Suppressor macrophage treated with lipopolysaccharide for 1 hour (primary cell): ENCODE measurements around the gene RDH13.
"Not testable (repeated sequence)": the region's sequence is repeated elsewhere in the genome, so short reads cannot be mapped to it uniquely, and the experiment has no call there.

Experiments used
- DNase-seq, 3 donors: peaks; one replicate each; pipeline ENCODE4 v3.0.0-alpha.2; 2020 to 2022

The RDH13 gene

DNA sequence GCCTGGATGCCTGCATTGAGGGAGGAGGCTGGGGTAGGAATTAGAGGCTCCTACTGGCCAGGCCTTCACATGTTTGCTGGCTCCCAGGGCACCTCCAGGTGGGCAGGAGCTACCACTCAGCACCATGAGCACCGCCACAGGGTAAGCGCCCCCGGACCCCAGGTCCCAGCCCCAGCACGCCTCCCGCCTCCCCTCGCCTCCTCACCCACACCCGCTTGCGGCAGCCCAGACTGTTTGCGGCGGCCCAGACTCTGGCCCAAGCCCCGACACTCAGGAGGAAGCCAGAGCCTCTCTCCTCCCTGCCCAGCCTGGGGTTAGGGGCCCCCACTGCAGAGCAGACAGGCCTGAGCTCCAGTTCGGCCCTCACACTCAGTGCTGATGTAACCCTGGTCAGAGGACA lies 13.4 kb upstream of the RDH13 start:
- no peak for DNase-seq

DNA sequence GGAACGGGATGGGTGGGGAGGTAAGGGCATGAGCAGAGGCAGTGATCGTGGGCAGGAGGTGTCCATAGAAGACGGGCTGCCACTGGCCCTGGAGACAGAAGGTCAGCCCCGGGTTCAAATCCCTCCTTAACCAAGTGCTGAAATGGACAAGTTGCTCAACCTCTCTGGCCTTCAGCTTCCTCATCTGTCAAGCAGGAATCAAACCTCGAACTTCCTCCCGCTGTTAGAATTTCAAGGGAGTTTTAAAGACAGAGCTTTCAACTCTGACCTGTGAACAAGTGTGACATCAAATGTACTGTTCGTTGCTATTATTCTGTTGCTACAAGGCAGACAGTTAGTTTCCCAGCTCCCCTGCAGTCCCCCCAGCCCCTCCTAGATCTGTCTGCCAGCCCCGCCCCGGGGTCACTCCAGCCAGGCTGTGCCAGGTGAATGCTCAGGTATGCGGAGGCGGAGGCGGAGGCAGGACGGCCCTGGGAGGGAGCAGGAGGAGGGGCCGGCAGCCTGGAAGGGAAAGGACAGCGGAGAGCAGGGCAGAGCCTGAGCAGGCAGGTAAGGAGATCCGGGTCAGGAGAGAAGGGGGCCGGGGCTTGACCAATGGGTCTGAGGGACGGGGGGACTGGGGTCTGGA lies 12.5 kb upstream of the RDH13 start, which contains the start of gene EPS8L1:
Gene EPS8L1 (plus strand): TSS at position 499 of the 628 bp plus-strand sequence. CDS start 576 bp downstream, outside the sequence.
- peak; percentile 57 to 69 (median 68) for DNase-seq

DNA sequence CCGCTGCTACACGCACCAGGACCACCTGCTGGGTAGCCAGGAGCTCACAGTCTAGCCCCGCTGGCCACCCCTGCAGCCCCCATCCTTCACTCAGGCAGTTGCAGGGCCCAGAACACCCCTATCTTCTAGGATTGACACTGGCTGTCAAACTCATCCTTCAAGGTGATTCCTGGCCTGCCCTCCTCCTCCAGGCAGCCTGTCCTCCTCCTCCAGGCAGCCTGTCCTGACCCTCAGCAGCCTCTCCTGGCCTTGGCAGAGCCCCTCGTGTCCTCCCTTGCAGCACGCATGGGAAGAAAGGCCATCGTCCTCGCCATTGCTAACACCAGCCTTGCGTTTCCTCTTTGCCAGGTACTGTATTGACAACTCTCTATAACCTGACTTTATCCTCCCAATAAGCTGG lies 9.0 kb upstream of the RDH13 start:
- DNase-seq: no peak

DNA sequence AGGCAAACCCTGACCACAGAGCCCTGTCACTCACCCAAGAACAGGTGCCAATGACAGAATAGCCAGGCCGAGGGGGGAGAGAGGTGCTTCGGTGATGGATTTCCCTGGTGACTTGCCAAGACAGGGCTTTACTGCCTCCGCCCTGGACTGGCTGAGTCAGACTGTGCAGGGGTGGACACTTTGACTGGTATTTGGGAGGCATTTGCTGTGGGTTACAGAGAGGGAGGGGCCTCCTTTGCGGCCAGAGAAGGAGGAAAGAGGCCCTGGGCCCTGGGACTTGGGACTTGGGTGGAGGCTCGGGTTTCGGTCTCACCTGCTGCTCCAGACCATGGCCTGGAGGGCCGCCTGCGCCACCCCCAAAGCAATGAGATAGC lies 8.2 kb upstream of the RDH13 start:
- peak; percentile 54 to 56 (median 55) for DNase-seq

DNA sequence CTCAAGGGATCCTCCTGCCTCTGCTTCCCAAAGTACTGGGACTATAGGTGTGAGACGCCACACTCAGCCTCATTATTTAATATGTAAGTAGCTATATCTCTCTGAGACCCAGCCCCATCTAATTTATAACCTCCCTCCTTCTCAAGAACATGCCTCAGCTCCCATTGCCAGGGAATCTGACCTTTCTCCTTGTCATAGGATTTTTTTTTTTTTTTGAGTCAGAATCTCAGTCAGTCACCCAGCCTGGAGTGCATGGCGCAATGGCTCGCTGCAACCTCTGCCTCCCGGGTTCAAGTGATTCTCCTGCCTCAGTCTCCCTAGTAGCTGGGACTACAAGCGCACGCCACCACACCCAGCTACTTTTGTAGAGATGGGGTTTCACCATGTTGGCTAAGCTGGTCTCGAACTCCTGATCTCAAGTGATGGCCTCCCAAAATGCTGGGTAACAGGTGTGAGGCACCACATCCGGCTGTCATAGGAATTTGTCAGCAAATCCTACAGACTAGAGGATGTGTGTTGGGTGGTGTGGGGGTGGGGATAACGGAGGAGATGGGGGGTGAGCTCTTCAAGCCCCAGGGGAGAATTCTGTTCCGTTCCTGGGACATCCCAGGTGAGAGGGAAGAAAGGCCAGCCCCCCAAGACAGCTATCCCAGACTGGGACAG lies 7.6 kb upstream of the RDH13 start:
- no peak for DNase-seq

DNA sequence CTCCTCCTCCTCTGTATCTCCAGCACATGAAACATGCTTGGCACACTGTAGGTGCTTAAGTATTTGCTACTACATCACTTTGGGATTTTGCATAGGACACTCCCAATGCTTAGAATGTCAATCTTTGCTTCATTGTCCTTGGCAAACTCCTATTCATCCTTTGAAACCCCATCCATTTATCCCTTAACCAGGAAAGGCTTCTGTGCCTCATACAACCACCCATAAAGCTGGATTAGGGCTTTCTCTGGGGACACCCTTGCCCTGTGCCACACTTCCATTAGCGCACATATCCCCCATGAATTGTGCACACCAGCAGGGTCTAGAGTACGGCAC lies 6.9 kb upstream of the RDH13 start:
- DNase-seq: no peak

DNA sequence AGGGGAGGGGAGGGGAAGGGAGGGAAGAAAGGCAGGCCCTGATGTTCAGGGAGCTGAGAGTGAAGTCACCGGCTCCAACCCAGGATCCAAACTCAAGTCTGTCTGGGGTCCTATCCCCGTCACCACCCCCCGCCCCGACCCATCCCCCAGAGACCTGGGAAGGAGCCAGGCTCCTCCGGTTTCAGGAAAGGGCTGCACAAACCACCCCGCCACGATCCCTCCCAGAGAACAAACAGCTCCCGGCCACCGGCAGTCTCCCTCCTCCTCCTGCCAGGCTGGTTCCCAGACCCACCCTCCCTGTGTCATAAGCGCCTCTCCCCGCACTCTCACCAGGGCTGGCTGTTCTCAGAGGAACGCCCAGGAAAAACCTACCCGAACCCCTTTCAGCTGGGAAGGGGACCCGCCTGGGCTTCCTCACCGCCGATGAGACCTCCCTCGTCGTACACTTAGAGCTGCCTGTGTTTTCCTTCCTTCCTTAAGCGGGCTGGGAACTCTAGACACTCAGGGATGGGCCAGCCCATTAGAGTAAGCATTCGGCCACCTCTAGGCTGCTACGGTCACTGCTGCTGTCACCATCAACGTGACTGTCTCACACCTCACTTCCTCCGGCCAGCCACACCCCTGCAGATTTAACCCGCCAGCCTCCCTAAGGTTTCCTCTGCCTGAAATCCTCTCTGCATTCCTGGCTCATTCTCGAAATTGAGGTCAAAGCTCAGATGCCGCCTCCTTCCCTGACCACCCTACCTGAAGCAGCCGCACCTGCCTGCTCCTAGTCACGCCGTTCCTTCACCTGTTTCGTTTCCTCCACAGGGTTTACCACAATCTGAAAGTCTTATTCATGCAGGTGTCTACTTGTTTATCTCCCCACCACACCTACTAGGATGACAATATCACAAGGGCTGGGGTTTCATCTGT lies 6.3 kb upstream of the RDH13 start:
- peak in 1 of 3 donors; percentile 24 for DNase-seq

DNA sequence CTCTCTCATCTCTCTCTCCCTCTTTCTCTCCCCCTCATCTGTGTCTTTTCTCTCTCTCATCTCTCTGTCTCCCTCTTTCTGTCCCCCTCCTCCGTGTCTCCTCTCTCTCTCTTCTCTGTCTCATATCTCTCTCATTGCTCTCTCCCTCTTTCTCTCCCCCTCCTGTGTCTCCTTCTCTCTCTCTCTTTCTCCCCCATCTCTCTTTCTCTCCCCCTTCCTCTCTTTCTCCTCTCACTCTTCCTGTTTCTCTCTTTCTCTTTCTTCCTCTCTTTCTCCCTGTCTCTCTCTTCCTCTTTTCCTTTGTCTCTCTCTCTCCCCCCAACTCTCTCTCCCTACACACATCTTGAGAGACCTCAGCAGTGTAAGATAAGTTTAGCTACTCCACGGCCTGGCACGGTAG lies 4.9 kb upstream of the RDH13 start:
- DNase-seq: peak in 1 of 3 donors; percentile 11

DNA sequence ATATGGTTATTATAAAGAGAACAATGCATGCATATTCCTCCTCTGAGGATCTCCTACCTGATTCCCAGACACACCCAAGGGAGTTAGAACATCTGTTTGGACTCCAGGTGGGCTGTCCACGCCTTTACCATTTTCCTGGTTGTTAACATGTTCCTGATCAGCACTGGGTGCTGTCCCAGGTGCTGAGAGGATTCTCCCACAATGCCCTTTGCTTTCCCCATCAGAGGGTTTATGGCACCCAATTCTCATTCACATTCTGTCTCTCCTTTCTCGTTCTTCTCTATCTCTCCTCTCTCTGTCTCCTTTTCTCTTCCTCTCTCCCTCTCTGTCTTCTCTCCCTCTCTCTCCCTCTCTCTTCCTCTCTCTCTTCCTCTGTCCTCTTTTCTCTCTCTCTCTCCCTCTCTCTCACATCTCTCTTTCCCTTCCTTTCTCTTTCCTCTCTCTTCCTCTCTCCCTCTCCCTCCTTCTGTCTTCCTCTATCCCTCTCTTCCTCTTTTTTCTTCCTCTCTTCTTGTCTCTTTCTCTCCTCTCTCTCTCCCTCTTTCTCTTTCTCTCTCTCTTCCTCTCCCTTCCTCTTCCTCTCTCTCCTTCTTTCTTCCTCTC lies 3.3 kb upstream of the RDH13 start:
- peak in 1 of 3 donors; percentile 15 for DNase-seq

DNA sequence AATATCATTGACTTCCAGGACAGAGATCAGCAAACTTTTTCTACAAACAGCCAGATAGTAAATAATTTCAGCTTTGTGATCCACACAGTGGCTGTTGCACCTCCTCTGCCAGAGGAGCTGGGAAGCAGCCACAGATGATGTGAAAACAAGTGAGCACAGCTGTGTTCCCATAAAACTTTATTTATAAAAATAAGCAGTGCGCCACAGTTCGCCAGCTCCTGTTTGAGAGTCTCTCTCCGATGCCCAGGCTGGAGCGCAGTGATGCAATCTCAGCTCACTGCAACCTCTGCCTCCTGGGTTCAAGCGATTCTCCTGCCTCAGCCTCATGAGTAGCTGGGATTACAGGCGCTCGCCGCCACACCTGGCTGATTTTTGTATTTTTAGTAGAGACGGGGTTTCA lies 2.6 kb upstream of the RDH13 start:
- peak in 1 of 3 donors; percentile 16 for DNase-seq

DNA sequence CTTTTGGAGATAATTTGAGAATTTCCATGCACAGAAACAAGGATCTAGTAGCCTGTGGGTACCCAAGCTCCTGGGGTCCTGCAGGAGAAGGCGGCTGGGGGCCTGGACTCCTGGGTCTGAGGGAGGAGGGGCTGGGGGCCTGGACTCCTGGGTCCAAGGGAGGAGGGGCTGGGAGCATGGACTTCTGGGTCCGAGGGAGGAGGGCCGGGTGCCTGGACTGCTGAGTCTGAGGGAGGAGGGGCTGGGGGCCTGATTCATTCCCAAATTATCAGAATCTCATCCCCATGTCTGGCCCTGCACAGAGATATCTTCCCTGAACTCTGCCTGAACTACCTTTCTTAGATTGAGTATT lies 520 bp upstream of the RDH13 start:
- DNase-seq: peak in 1 of 3 donors; percentile 5

DNA sequence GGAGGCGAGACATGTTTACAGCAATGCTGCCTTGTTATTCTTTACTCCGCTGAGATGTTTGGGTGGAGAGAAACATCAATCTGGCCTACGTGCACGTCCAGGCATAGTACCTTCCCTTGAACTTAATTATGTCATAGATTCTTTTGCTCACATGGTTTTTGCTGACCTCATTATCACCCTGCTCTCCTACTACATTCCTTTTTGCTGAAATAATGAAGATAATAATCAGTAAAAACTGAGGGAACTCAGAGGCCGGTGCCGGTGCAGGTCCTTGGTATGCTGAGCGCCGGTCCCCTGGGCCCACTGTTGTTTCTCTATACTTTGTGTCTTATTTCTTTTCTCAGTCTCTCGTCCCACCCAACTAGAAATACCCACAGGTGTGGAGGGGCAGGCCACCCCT lies 2.7 kb downstream of the RDH13 start:
- DNase-seq: not testable (repeated sequence)

DNA sequence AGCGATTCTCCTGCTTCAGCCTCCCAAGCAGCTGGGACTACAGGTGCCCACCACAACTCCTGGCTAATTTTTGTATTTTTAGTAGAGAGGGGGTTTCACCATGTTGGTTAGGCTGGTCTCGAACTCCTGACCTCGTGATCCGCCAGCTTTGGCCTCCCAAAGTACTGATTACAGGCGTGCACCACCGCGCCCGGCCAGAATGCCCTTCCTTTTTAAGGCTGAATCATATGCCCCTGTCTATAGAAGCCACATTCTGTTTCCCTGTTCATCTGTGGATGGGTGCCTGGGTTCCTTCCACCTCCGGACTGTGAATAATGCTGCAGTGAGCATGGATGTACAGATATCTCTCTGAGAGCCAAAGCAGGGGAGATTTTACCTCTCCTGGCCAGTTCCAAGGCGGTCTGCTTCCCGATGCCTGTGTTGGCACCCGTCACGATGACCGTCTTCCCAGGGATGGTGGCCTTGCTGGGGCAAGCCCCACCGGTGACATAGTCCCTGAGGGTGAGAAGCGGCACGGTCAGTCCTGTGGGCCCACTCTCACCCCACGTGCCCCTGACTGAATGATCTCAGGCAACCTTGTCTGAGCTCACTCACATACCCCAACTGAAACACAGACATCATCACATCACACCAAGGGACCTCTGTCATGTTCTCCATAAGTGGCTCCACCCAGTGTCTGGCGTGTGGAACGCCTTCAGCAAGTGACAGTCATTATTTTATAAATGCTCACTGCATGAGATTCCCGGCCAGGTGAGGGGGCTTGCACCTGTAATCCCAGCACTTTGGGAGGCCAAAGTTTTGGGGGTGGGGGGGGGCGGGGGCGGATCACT lies 4.0 kb downstream of the RDH13 start:
- DNase-seq: peak in 1 of 3 donors; percentile 21

DNA sequence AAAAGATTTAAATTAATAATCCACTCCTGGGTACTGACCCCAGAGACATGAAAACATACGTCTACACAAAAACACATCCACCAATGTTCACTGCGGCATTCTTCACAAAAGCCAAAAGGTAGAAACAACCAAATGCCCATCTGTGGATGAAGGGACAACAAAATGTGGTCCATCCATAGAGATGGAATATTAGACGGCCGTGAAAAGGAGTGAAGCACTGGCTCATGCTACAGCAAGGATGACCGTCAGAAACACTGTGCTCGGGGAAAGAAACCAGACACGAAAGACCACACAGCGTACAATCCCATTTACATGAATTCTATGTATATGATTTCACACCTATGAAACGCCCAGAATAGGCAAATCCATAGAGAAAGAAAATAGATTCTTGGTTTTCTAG lies 6.1 kb downstream of the RDH13 start:
- no peak for DNase-seq

DNA sequence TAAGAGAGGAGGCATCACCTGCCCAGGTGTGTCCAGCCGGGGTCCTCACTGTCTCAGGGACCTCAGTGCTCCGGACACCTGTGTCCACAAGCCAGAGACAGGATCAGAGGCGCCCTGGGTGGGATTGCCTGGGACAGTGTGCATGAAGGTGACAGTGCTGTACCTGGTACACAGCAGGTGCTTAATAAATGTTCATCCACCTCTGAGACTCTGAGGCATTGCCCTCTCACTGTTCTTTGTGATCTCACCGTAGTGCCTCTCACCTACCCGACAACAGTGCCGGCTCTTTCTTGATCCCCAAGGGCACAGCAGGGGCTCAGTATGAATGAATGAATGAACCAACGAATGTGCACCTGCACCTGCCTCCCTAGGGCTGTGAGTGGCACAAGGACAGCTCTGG lies 9.2 kb downstream of the RDH13 start:
- no peak for DNase-seq

DNA sequence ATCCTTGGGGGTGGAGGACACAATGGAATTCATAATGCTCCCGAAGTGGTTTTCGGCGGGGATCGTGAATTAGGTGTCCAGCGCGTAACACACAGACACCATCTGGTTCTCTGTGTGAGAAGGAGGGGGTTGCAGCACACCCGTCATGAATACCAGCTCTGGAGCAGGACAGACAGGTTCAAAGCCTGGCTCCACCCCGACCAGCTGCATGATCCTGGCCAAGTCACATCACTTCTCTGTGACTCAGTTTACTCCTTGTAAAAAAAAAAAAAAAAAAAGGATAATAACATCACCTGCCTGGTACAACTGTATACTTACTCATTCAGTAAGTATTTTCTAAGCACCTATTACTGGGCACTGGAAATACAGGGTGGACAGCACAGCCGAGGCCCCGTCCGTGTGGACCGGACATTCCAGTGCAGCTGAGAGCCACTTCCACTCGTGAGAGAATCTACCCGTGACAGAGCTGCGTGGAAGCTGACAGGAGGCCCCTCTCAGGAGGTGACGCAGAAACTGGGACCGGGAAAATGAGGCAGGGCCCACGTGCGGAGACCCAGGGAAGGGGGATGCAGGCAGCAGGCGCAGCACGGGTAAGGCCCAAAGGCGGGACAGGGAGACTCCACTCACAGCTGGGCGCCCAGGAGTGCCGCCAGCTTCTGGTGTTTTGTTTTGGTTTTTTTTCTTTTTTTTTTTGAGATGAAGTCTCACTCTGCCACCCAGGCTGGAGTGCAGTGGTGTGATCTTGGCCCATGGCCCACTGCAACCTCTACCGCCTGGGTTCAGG lies 12.0 kb downstream of the RDH13 start:
- no peak for DNase-seq

DNA sequence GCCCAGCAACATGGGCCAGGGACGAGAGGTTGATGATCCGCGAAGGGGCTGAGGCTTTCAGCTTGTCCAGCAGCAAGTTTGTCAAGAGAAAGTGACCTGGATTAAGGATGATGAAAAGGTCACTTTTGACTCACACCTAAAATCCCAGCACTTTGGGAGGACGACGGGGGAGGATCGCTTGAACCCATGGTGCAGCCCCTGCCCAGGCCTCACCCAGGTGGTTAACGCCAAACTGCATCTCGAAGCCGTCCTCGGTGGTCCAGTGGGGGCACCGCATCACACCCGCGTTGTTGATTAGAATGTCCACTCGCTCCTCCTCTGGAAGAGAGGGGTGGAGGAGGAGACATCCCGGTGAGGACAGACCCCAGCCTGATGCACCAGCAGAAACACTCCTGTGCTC lies 14.5 kb downstream of the RDH13 start:
- no peak for DNase-seq

DNA sequence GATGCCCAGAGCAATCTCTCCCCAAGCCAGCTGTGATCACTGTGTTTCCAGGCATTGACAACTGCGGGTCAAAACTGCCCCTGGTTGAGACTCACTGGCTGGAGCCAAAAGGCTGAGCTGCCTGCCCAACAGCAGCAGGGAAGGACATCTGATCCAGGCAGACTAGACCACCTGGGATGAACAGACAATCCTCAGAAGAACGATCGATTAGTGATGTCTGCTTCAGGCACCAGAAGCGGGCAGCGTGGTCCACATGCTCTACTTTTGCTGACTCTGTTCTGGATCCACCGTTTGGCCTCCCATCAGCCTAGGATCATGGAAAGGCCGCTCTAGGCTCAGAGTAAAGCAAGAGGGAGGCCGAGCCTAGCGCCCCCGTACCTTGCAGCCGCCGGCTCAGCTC lies 15.0 kb downstream of the RDH13 start:
- DNase-seq: no peak

DNA sequence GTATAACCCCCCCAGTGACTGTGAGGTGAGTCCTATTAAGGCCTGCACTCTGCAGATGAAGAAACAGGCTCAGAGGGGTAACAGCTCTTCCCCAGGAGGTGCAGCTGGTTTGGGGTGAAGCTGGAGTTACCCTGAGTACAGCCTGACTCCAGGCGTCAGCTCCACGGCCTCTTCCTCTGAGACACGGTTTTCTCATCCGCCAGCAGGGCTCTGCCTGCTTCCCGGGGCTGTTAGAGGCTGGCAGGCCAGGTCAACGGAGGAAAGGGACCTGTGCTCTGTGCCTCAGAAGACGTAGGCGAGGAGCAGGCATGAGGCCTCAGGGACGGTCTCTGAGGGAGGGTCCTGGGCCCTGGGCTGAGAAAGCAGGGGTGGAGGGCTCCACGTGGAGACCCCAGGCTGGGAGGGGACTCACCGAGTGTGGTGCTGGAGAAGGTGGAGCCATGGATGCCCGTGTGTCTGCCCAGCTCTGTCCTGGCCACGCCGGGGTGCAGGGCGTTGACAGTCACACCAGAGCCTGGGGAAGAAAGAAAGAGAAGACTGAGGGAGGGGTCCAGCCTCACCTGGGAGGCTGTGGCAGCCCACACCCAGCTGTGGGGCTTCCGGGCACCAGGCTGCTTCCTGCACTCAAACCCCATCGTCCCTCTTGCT lies 15.8 kb downstream of the RDH13 start:
- DNase-seq: no peak

DNA sequence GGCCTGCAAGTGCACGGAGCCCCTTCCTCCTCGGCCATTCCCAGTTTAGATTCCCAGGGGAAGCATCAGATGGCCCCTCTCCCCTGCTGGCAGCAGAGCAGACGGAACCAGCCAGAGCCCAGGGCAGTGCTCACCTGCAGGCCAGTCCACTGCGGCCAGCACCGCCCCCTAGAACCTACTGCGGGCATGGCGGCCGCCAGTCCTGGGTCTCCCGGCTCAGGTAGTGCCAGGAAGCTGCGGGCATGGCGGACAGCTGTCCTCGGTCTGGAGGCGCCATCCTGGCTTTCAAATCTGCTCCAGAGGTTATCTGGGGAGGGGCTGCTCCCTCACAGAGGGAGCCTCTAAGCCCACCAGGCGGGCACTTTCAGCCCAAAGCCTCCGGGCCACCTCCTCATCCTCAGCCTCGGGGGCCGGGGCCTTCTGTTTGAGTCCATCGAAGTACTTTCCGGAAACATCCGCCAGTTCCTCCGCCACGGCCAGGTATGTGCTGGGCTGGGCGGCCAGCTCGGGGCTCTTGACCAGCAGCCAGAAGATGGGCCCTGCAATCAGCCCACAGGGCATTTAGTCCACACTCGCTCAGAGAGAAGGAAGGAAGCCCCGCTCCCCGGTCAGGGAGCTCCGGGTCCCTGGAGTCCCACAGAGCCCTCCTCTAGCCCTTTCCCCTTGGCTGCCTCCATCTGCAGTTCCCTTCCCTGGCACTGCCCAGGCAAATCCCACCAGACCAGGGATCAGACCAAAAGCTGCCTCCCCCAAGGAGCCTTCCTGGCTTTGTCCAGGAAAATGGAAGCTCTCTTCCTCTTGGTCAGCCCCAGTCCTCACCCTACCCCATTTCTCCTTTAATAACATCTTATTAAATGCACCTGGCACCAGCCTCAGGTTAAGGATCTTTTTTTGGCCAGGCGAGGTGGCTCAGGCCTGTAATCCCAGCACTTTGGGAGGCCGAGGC lies 17.9 kb downstream of the RDH13 start:
- no peak for DNase-seq
